Measurements from ENCODE around the gene CFAP20. TPM values are rescaled to one million over a fixed set of nuclear protein-coding genes. Genes with fewer than 3 reads are reported as not detected.
"Not testable (repeated sequence)": the region's sequence is repeated elsewhere in the genome, so short reads cannot be mapped to it uniquely, and the experiment has no call there.

The CFAP20 gene
- total RNA-seq, 2 donors from 2014 or later = 39.2 TPM

- Mint-ChIP-seq H3K4me1 (ENCODE audit: low read depth in 2 of 2) (no peaks in the 10 kb centered on the region), H3K27ac (no peak overlapping the region), H3K36me3 (no peaks in the 10 kb centered on the region), H3K27me3 (no peaks in the 10 kb centered on the region), H3K4me3 (no peak overlapping the region), H3K9me3 (no peaks in the 10 kb centered on the region)
- ATAC-seq = no peak
- no peak for DNase-seq (ENCODE audit: low spot score)
These were observed 44.5 kb downstream of the CFAP20 start for GRCh38 chr16:58084635-58085034.

DNA sequence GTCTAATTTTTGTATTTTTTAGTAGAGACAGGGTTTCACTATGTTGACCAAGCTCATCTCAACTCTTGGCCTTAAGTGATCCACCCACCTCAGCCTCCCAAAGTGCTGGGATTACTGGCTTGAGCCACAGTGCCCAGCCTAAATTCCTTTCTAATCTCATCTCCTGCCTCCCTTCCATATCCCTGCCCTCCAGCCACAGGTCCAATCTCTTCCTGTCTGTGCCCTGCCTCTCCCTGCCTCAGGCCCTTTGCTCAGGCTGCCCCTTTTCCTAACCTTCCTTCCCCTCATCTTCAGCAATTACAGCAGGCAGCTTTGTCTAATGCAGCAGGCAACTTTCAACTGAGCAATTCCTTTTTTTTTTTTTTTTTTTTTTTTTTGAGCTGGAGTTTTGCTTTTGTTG is 46.8 kb downstream of the CFAP20 start:
- Mint-ChIP-seq H3K27ac (no peak overlapping the region), H3K4me1 (ENCODE audit: low read depth in 2 of 2) (no peaks in the 10 kb centered on the region), H3K27me3 (peaks cover 5 to 8% of the 10 kb centered on the region in 2 donors), H3K36me3 (no peaks in the 10 kb centered on the region), H3K4me3 (no peak overlapping the region), H3K9me3 (no peaks in the 10 kb centered on the region)
- no peak for ATAC-seq
- DNase-seq (ENCODE audit: low spot score) = no peak

GRCh38 chr16:58080657-58081056 is 48.5 kb downstream of the CFAP20 start:
- H3K4me3 Mint-ChIP-seq; H3K27me3 Mint-ChIP-seq; ATAC-seq; H3K4me1 Mint-ChIP-seq (ENCODE audit: low read depth in 2 of 2); H3K9me3 Mint-ChIP-seq; H3K27ac Mint-ChIP-seq; DNase-seq (ENCODE audit: low spot score); H3K36me3 Mint-ChIP-seq: not testable (repeated sequence)

DNA sequence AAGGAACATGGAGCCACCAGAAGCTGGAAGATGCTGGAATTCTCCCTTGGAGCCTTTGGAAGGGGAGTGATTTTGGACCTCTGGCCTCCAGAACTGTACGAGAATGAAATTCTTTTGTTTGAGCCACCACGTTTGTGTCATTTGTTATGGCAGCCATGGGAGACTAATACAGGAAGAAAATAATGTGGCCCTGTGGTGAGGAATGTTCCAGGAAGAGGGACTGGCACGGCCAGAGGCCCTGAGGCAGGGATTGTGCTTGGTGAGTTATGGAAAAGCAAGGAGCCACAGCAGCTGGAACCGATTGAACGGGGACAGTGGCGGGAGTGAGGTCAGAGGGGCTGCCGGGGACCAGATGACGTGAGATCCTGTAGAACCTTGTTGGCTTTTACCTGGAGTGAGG is 51.4 kb downstream of the CFAP20 start:
- H3K4me3 Mint-ChIP-seq = no peak overlapping the region
- no peaks in the 10 kb centered on the region for H3K9me3 Mint-ChIP-seq
- H3K27me3 Mint-ChIP-seq = peaks cover 8% of the 10 kb centered on the region in 2 donors
- ATAC-seq (no peak), DNase-seq (ENCODE audit: low spot score) (no peak)
- H3K4me1 Mint-ChIP-seq (ENCODE audit: low read depth in 2 of 2) = no peaks in the 10 kb centered on the region
- H3K27ac Mint-ChIP-seq = no peak overlapping the region
- no peaks in the 10 kb centered on the region for H3K36me3 Mint-ChIP-seq

DNA sequence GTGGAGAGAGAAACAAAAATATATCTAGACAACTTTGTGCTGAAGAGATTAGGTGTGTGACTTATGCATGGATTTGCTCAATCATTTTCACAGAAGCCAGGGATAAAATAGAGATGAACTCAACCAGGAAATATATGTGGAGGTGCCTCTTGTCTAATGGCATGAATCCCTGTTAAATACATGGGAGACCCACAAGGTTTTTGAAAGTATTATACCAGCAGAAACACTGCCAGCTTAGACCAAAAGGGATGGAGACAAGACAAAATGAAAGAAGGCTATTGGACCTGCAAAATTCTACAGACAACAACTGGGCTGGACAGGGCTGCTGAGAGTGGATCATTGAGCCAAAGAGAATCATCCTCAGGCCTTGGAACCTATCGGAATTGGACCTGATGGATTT is 52.7 kb downstream of the CFAP20 start:
- H3K27ac Mint-ChIP-seq = no peak overlapping the region

GRCh38 chr16:58074657-58075056 is 54.5 kb downstream of the CFAP20 start:
- no peaks in the 10 kb centered on the region for H3K36me3 Mint-ChIP-seq

More for the DNA sequence above, 52.7 kb downstream of the CFAP20 start:
- H3K4me1 Mint-ChIP-seq (ENCODE audit: low read depth in 2 of 2) = no peaks in the 10 kb centered on the region
- DNase-seq (ENCODE audit: low spot score) = no peak
- ATAC-seq = no peak
- no peaks in the 10 kb centered on the region for H3K9me3 Mint-ChIP-seq
- H3K36me3 Mint-ChIP-seq = no peaks in the 10 kb centered on the region
- H3K4me3 Mint-ChIP-seq = no peak overlapping the region
- peaks cover 8% of the 10 kb centered on the region in 2 donors for H3K27me3 Mint-ChIP-seq

GRCh38 chr16:58073086-58073485 is 56.1 kb downstream of the CFAP20 start:
- ATAC-seq; H3K4me3 Mint-ChIP-seq; H3K27me3 Mint-ChIP-seq; H3K4me1 Mint-ChIP-seq (ENCODE audit: low read depth in 2 of 2); H3K36me3 Mint-ChIP-seq; H3K9me3 Mint-ChIP-seq; H3K27ac Mint-ChIP-seq; DNase-seq (ENCODE audit: low spot score): not testable (repeated sequence)

More at GRCh38 chr16:58074657-58075056, 54.5 kb downstream of the CFAP20 start:
- no peak overlapping the region for H3K4me3 Mint-ChIP-seq
- no peak for DNase-seq (ENCODE audit: low spot score)
- no peaks in the 10 kb centered on the region for H3K9me3 Mint-ChIP-seq
- no peak overlapping the region for H3K27ac Mint-ChIP-seq
- no peak for ATAC-seq
- H3K4me1 Mint-ChIP-seq (ENCODE audit: low read depth in 2 of 2) = no peaks in the 10 kb centered on the region
- H3K27me3 Mint-ChIP-seq = peaks cover 8% of the 10 kb centered on the region in 2 donors

- not testable (repeated sequence) for H3K36me3 Mint-ChIP-seq; H3K9me3 Mint-ChIP-seq; ATAC-seq; DNase-seq (ENCODE audit: low spot score); H3K4me3 Mint-ChIP-seq; H3K4me1 Mint-ChIP-seq (ENCODE audit: low read depth in 2 of 2); H3K27ac Mint-ChIP-seq; H3K27me3 Mint-ChIP-seq
These were observed 57.0 kb downstream of the CFAP20 start for GRCh38 chr16:58072134-58072533.

DNA sequence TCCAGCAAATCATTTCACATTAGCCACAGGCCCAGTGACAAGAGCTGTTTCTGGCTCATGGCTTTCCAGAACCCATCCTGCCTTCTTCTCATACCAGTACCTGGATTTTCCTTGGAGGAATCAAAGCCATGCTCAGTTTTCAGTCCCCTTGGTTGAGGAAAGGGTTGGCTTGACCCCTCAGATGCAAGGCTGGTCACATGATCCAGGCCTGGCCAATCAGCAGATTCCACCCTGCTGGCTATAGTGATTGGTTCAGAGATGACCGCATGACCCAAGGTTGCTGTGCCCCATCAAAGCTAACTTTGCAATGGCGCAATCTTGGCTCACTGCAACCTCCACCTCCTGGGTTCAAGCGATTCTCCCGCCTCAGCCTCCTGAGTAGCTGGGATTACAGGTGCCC is 58.6 kb downstream of the CFAP20 start:
- DNase-seq (ENCODE audit: low spot score) (no peak), ATAC-seq (no peak)
- Mint-ChIP-seq H3K27me3 (no peaks in the 10 kb centered on the region), H3K4me1 (ENCODE audit: low read depth in 2 of 2) (no peaks in the 10 kb centered on the region), H3K36me3 (no peaks in the 10 kb centered on the region), H3K4me3 (no peak overlapping the region), H3K27ac (no peak overlapping the region), H3K9me3 (no peaks in the 10 kb centered on the region)

Other genes with a start within 250 kb of the CFAP20 start
- not detected for gene CNGB1, start 158.3 kb downstream of the CFAP20 start, total RNA-seq
- gene ZNF319, start 128.7 kb downstream of the CFAP20 start, total RNA-seq = 10 to 100 TPM in 1 of 2 donors, 1 to 10 TPM in 1; 9.6 to 10.7 TPM
- 100 to 1,000 TPM in 1 of 2 donors, 10 to 100 TPM in 1; 74.3 to 124 TPM for gene USB1, start 128.0 kb downstream of the CFAP20 start, total RNA-seq
- gene MMP15, start 103.6 kb downstream of the CFAP20 start, total RNA-seq = under 1 TPM in 1 of 2 donors, not detected in 1; 0.31 TPM
- gene CSNK2A2, start 68.7 kb upstream of the CFAP20 start, total RNA-seq = 10 to 100 TPM; 72.6 to 84.5 TPM
- not detected for gene PRSS54, start 165.6 kb upstream of the CFAP20 start, total RNA-seq